ENCODE data around the gene SLC22A4.

The SLC22A4 gene

GRCh38 chr5:132275367-132276220 is 18.6 kb upstream of the SLC22A4 start:
- ATAC-seq: no peak

- no peak for ATAC-seq
These were observed 16.9 kb upstream of the SLC22A4 start for GRCh38 chr5:132277256-132277655.

DNA sequence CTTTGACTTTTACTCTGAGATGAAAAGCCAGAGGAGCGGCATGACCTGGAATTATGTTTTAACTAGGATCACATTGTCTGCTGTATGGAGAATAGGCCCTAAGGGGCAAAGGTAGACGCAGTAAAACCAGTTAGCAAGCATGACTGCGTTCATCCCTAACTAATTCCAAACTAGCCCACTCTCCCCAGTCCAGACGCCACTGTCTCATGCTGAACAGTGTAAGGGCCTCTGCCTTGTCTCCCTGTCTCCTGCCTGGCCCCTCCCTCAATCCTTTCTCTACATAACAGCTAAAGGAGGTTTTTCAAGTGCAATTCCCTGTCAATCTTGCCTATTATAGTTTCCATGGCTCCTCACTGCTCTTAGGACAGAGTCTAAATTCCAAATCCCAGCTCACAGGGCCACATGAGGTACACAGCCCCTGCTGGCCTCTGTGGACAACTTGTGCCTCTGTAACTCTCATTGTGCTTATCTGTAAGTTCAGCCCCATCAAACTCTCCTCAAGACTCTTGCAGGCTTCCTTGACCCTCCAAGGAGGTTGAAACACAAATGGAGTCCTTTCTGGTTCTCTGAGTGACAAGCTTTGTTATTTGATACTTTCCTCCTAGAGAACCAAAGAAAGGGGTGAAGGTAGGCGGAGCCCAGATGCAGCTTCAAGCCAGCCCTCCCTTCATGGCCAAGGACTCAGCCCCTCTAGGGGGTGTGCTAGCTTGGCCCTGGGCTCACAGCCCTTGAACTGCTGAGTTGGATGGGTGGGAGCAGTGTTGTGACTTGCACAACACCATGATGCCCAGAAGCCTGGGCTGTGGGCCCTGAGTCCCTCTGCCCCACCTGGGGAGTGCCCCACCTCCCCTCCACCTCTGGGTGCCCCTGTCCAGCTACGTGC is 16.0 kb upstream of the SLC22A4 start:
- ATAC-seq: no peak

- no peak for ATAC-seq
These were observed 14.4 kb upstream of the SLC22A4 start for GRCh38 chr5:132279801-132280200.

DNA sequence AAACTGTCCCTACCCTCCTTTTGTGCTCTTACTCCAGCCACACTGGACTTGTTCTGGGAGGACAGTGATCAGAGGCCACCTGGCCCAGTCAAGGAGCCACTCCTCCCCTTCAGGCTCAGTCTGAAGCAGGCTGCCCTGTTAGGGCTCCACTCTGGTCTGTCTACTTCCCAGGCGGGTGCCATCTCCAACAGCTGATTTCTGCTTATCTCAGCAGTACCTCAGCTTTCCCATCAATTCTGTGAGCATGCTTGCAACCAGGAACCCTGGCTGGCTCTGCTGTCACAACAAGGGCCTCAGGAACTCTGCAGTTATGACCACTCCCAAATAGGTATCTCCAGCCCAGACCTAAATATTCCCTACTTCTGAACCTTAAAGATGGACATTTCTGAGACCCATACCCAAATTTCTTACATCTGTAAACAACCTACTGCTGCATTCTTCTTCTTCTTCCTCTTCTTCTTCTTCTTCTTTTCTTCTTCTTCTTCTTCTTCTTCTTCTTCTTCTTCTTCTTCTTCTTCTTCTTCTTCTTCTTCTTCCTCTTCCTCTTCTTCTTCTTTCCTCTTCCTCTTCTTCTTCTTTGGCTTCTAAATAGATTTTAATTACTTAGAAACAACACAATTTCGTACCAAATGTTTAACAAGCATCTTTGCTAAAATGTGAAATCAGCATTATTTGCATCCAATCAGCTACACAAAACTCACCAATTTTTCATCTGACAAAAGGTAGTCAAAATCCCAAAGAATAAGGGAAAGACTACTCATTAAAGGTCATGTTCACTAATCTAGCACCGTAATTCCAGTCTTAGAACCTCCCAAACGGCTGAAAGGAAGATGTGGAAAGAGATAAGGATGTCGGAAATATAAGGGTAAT is 13.6 kb upstream of the SLC22A4 start:
- ATAC-seq: no peak

DNA sequence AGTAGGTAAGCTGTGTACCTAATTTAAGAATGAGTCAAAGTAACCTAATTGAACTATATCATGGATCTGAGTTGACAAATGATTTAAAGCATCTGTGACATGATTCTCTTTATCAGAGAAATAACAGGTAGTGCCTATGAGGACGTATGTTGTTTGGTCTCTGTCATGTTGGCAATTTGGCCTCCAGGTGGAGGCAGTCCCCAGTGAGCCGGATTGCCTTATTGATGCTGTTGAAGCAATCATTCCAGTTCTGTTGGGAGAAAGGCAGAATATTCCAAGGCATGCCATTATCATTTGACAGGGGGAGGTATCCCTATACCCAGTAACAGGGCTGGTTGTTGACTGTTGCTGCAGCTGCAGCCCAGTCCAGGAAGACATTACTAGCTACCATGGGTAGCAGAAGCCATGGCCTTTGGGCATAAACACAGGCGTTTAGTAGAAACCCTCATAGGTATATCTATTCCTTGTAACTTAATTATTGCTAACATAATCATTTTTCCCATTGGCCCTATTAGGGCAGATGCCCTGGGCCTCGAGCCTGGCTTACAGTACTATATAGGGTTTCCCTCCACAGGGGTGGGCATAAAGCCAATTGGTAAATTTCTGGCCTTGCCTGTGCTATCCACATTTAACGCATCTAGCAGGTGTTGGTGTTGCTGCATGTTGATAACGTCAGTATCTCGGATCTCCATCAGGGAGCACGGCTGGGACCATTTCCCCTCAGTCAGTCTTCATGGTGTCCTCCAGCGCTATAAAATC is 12.2 kb upstream of the SLC22A4 start:
- ATAC-seq: no peak

DNA sequence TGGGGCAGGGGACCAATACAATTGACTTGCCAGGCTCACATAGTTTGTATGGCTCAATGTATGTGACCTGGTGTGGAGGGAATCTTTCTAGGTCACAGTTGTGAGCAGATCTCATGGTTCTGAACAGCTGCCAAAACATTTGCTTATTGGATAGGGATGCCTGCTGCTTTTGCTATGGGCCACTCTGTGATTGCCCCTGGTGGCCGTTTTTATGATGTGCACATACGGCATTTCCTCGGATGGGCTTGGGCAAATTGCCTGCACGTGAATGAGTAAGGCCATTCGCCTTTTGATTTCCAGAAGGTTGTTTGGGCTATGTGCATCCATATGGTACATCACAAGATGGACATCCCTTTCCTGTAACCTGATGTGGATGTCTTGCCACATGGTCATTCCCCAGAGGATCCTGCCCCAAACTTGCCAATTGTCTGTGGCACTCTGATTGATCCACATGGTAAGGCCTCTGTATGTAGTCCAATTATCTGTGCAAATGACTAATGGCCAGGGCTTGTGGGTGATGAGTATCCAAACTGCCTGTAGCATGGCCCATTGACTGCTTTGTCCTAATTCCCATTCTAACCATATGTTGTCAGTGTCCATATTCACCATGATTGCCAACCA is 10.7 kb upstream of the SLC22A4 start:
- no peak for ATAC-seq

DNA sequence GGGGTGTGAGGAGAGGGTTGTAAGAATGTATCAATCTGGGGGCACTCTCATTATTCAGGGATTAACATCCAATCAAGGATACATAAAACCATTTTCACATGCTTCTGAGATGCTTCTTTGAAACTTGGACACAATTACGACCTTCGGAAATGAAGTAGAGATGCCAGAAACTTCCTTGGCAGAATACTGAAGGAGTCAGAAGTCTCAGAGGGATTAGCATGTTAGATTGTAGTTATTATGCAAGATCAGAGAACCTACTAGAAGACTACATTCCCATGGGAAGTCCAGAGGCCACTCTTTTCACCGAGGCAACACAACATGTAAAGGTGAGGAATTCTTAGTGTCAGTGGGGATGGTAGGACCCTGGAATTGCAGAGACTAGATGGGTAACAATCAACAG is 5.1 kb upstream of the SLC22A4 start:
- no peak for ATAC-seq

GRCh38 chr5:132291026-132291425 is 3.2 kb upstream of the SLC22A4 start:
- no peak for ATAC-seq

DNA sequence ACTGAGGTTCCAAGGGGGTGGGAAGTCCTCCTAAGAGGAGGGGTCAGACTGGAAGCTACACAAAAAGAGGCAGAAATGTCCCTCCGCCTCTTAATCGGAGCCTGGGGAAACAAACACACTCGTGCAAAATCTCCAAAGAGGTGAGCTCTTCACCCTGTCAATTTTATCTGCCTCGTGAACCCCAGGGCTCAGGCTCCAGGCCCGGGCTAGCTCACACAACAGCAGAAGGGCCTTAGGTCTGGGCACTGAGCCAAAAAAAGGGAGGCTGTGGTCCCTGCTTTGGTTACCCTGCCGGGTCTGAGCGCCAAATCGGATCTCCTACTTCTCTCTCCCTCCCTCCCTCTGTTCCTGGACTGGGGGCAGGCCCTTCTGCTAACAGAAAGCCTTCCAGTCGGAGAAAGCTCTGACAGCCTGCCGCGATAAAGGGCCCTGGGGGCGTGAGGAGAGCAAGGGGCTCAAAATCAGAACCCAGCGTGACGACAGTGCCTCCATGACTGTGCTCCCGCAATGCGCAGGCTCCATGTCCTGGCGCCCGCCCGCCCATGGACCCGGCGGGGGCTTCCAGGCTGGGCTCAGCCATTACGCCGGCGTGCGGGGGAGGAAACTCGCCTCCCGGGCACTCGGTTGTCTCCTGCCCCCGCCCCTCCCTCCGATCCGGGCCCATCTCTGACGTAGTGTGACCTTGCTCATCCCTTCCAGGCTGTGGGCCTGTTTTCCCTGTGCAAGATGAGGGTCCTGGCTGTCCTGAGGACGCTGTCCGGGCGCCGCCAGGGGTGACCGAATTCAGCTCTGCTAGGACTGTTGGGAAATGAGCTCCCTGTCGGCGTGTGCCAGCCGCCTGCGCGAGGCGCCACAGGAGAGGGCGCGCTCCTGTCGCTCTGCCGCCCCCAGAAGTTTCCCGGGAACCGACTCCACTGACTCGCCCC is 865 bp upstream of the SLC22A4 start:
- peak; percentile 46 to 49 for ATAC-seq

DNA sequence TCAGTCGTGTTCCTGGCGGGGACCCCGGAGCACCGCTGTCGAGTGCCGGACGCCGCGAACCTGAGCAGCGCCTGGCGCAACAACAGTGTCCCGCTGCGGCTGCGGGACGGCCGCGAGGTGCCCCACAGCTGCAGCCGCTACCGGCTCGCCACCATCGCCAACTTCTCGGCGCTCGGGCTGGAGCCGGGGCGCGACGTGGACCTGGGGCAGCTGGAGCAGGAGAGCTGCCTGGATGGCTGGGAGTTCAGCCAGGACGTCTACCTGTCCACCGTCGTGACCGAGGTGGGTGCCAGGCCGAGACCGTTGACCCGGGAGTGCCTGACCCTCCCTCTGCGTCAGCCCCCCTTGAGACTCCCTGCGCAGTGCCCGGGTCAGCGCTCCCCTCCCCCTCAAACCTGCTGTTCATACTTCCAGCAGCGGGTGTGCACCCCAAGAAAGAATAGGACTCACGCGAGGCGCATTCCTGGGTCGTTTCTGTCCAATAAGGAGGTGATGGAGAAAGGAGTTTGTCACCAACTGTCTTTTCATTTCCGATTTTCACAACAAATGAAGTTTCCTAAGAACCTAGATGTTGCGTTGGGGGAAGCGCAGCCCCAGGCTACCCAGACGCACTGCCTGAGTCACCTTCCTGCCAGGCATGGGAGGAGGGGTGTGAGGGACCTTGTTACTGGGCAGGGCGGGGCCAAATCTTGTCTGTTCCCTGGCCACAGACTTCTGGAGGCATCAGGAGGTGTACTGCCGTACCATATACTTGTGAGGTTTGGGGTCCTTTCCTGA is 722 bp downstream of the SLC22A4 start:
- peak; percentile 67 to 69 for ATAC-seq

GRCh38 chr5:132295505-132296411 is 1.6 kb downstream of the SLC22A4 start:
- ATAC-seq: no peak

- no peak for ATAC-seq
These were observed 2.3 kb downstream of the SLC22A4 start for GRCh38 chr5:132296412-132297016.

DNA sequence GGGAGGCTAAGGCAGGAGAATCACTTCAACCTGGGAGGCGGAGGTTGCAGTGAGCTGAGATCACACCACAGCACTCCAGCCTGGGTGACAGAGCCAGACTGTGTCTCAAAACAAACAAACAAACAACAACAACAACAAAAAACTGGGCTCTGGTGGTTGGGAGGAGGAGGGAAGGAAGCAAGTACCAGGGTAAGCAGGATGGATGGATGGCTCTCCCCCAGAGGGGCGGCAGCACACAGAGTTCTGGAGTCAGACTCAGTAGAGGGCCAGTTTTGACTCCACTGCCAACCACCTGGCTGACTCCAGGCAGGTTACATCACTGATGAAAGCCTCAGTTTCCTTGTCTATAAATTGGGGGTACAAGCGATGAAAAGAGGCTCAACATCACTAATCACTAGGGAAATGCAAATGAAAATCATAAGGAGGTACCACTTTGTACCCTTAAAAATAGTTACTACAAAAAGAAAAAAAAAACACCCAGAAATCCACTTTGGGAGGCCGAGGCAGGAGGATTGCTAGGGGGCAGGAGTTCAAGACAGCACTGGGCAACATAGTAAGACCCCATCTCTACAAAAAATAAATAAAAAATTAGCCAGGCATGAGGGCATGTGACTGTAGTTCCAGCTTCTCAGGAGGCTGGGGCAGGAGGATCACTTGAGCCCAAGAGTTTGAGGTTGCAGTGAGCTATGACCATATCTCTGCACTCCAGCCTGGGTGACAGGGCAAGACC is 3.2 kb downstream of the SLC22A4 start:
- ATAC-seq: no peak

DNA sequence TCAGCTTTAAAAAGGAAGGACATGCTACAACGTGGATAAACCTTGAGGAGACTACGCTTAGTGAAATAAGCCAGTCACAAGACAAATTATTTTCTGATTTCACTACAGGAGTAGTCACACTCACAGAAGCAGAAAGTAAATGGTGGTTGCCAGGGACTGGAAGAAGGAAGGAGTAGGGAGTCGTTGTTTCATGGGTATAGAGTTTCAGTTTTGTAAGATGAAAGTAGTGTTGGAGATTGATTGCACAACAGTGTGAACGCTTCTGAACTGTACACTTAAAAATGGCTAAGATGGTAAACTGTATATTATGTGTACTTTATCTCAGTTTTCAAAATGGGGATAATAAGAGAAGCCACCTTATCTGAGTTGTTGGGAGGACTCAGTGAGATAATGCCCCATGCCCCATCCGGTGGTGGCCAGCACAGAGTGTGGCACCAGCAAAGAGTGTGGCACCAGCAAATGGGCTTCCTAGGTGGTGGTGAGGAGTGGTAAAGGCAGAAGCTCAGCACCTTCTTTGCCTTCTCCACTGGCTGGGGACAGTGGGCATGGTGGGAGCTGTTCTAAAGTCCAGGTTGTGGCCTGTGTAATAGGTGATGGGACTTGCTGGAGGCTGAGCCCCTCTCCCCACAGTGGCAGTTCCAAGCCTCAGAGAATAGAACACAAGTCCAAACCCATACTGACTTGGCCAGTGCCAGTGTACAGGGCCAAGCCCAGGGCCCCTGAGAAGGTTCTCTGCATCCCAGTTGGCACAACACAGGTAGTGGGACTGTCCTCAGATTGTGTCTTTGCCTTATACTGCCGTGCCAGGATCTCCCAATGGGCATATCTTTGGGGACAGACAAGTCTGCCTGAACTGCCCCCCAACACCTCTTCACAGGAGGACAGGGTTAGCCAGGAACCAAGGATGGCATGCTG is 4.4 kb downstream of the SLC22A4 start:
- no peak for ATAC-seq

- ATAC-seq: no peak
These were observed 5.7 kb downstream of the SLC22A4 start for GRCh38 chr5:132299917-132300316.
